ENCODE measurements around the gene SSH2.

SSH2 gene

GRCh38 chr17:29711588-29712385, 218.2 kb downstream of the SSH2 start:
- Histone ChIP-seq H3K4me2 (ENCODE audit: low read length) (no peak overlapping the region), H2AFZ (ENCODE audit: low read depth, low read length) (no peak overlapping the region), H3K27me3 (ENCODE audit: low read depth, low read length) (no peaks in the 10 kb centered on the region), H3K4me1 (ENCODE audit: low read length) (peaks cover 9% of the 10 kb centered on the region), H4K20me1 (ENCODE audit: insufficient read depth, low read length) (no peaks in the 10 kb centered on the region), H3K79me2 (ENCODE audit: low read length) (no peaks in the 10 kb centered on the region), H3K27ac (ENCODE audit: low read length) (no peak overlapping the region), H3K4me3 (ENCODE audit: low read length) (no peak overlapping the region), H3K9ac (ENCODE audit: low read length) (no peak overlapping the region), H3K9me3 (ENCODE audit: insufficient read depth, low read length) (no peaks in the 10 kb centered on the region), H3K36me3 (replicated peaks; ENCODE audit: low read depth, low read length) (no peaks in the 10 kb centered on the region)
- TF ChIP-seq EZH2phosphoT487 (IDR thresholded peaks at IDR 0.05; ENCODE audit: low read depth) (no peak), CTCF (IDR thresholded peaks at IDR 0.05; ENCODE audit: low read depth, low read length) (no peak)

DNA sequence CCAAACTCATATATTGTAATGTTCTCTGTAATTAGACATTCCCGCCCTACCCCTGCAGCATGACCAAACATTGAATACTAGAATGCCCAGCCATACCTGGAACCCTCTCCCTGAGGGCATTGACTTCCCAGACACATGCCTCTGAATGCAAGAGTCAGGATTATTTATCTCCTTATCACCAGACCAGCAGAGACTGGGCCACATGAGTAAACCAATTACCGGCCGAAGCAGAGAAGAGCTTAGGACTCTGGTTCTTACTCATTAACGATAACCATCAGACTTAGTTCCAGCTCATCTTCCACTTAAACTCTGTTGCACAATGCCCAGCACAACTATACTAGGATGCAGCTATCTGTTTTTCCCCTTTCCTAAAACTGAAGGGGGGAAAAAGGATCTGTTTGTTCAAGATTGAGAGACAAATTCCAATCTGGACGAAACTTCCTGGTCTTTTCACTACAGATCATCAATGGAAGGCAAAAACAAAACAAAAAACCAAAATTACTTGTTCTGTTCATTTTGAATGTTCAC, 219.1 kb downstream of the SSH2 start:
- H3K4me1 ChIP-seq (ENCODE audit: low read length) = peaks cover 17% of the 10 kb centered on the region
- no peak overlapping the region for H3K9ac ChIP-seq (ENCODE audit: low read length)
- no peak for TF ChIP-seq EZH2phosphoT487 (IDR thresholded peaks at IDR 0.05; ENCODE audit: low read depth)
- no peak for TF ChIP-seq CTCF (IDR thresholded peaks at IDR 0.05; ENCODE audit: low read depth, low read length)
- H3K4me2 ChIP-seq (ENCODE audit: low read length) = no peak overlapping the region
- no peaks in the 10 kb centered on the region for H3K79me2 ChIP-seq (ENCODE audit: low read length)
- H2AFZ ChIP-seq (ENCODE audit: low read depth, low read length) = no peak overlapping the region
- H3K27ac ChIP-seq (ENCODE audit: low read length) = no peak overlapping the region
- no peaks in the 10 kb centered on the region for H3K36me3 ChIP-seq (replicated peaks; ENCODE audit: low read depth, low read length)
- H3K4me3 ChIP-seq (ENCODE audit: low read length) = no peak overlapping the region
- no peaks in the 10 kb centered on the region for H4K20me1 ChIP-seq (ENCODE audit: insufficient read depth, low read length)
- no peaks in the 10 kb centered on the region for H3K27me3 ChIP-seq (ENCODE audit: low read depth, low read length)
- no peaks in the 10 kb centered on the region for H3K9me3 ChIP-seq (ENCODE audit: insufficient read depth, low read length)

GRCh38 chr17:29710520-29710884, 219.5 kb downstream of the SSH2 start:
- H3K9me3 ChIP-seq (ENCODE audit: insufficient read depth, low read length) = no peaks in the 10 kb centered on the region
- TF ChIP-seq CTCF (IDR thresholded peaks at IDR 0.05; ENCODE audit: low read depth, low read length) (no peak), EZH2phosphoT487 (IDR thresholded peaks at IDR 0.05; ENCODE audit: low read depth) (no peak)
- no peak overlapping the region for H2AFZ ChIP-seq (ENCODE audit: low read depth, low read length)
- peaks cover 21% of the 10 kb centered on the region for H3K4me1 ChIP-seq (ENCODE audit: low read length)
- no peak overlapping the region for H3K4me2 ChIP-seq (ENCODE audit: low read length)
- H3K27me3 ChIP-seq (ENCODE audit: low read depth, low read length) = no peaks in the 10 kb centered on the region
- H3K27ac ChIP-seq (ENCODE audit: low read length) = no peak overlapping the region
- H4K20me1 ChIP-seq (ENCODE audit: insufficient read depth, low read length) = no peaks in the 10 kb centered on the region
- no peaks in the 10 kb centered on the region for H3K36me3 ChIP-seq (replicated peaks; ENCODE audit: low read depth, low read length)
- no peaks in the 10 kb centered on the region for H3K79me2 ChIP-seq (ENCODE audit: low read length)
- H3K9ac ChIP-seq (ENCODE audit: low read length) = no peak overlapping the region
- H3K4me3 ChIP-seq (ENCODE audit: low read length) = no peak overlapping the region

- Histone ChIP-seq H3K36me3 (replicated peaks; ENCODE audit: low read depth, low read length) (no peaks in the 10 kb centered on the region), H4K20me1 (ENCODE audit: insufficient read depth, low read length) (no peaks in the 10 kb centered on the region), H3K79me2 (ENCODE audit: low read length) (no peaks in the 10 kb centered on the region), H3K9ac (ENCODE audit: low read length) (no peak overlapping the region), H3K9me3 (ENCODE audit: insufficient read depth, low read length) (no peaks in the 10 kb centered on the region), H3K4me2 (ENCODE audit: low read length) (no peak overlapping the region), H3K4me1 (ENCODE audit: low read length) (peaks cover 26% of the 10 kb centered on the region), H3K4me3 (ENCODE audit: low read length) (no peak overlapping the region), H2AFZ (ENCODE audit: low read depth, low read length) (no peak overlapping the region), H3K27ac (ENCODE audit: low read length) (no peak overlapping the region), H3K27me3 (ENCODE audit: low read depth, low read length) (no peaks in the 10 kb centered on the region)
- TF ChIP-seq CTCF (IDR thresholded peaks at IDR 0.05; ENCODE audit: low read depth, low read length) = no peak
- TF ChIP-seq EZH2phosphoT487 (IDR thresholded peaks at IDR 0.05; ENCODE audit: low read depth) = no peak
Observed at GRCh38 chr17:29709866-29710519, 220.0 kb downstream of the SSH2 start.

Data from OCI-LY3 (cell line).